PC-9 (cell line): ENCODE results near the gene USE1. TPM values are rescaled to one million over a fixed set of nuclear protein-coding genes. Genes with fewer than 3 reads are reported as not detected.
A peak's percentile ranks its signal among the peaks of the same experiment; 100 is the strongest.

ENCODE experiments used
- BruUV-seq: library from RNA; stranded (reverse); fragments of 400-500 nt; replicated peaks from 2 replicates; lab custom pipeline; 2021; lab: Mats Ljungman, UMichigan
- CTCF ChIA-PET: fragments of 300-600 bp; sonication (Branson Sonifier 250); formaldehyde crosslinking; loops from one replicate; lab custom pipeline; 2022; ENCODE audit warnings: antibody characterized with exemption; lab: Charles Lee
- POLR2A ChIA-PET: fragments of 300-600 bp; sonication (Branson Sonifier 250); formaldehyde crosslinking; loops from one replicate; lab custom pipeline; 2022; ENCODE audit warnings: antibody characterized with exemption; ENCODE audit not compliant: unreplicated experiment; lab: Charles Lee
- DNase-seq, 2 experiments: peaks; one replicate each; pipeline versions ENCODE4 v3.0.0 to v3.0.0-alpha.2; 2015 to 2022; ENCODE audit warnings: mixed read lengths in 1 of 2
- H2AFZ ChIP-seq: fragments of 200-600 bp; sonication (generic); 2 replicates; pipeline ENCODE4 v1.8.1; 2017; ENCODE audit warnings: antibody characterized with exemption
- H3F3A ChIP-seq: fragments of 200-600 bp; sonication (generic); 2 replicates; pipeline ENCODE4 v1.8.1; 2017; ENCODE audit warnings: antibody characterized with exemption, mild to moderate bottlenecking, low read depth; ENCODE audit not compliant: insufficient read depth
- H3K27ac ChIP-seq: fragments of 200-600 bp; sonication (generic); 2 replicates; pipeline ENCODE4 v1.6.1; 2016; ENCODE audit warnings: mixed run types
- H3K27me3 ChIP-seq: fragments of 200-600 bp; sonication (generic); 2 replicates; pipeline ENCODE4 v1.6.1; 2016; ENCODE audit warnings: low read depth, mixed run types; ENCODE audit not compliant: insufficient read depth
- H3K36me3 ChIP-seq: fragments of 200-600 bp; sonication (generic); 2 replicates; pipeline ENCODE4 v1.6.1; 2016; ENCODE audit warnings: low read depth, mixed run types
- H3K4me1 ChIP-seq: fragments of 200-600 bp; sonication (generic); replicated peaks from 2 replicates; pipeline ENCODE4 v1.6.1; 2016; ENCODE audit warnings: mixed run types; ENCODE audit not compliant: insufficient read depth
- H3K4me2 ChIP-seq: fragments of 200-600 bp; sonication (generic); 2 replicates; pipeline ENCODE4 v1.6.1; 2017; ENCODE audit warnings: mixed run types
- H3K4me3 ChIP-seq: fragments of 200-600 bp; sonication (generic); 2 replicates; pipeline ENCODE4 v1.6.1; 2016; ENCODE audit warnings: mixed run types
- H3K79me2 ChIP-seq: fragments of 200-600 bp; sonication (generic); 2 replicates; pipeline ENCODE4 v1.6.1; 2017; ENCODE audit warnings: low read depth, mixed run types
- H3K9me2 ChIP-seq: fragments of 200-600 bp; sonication (generic); 2 replicates; pipeline ENCODE4 v1.8.1; 2017; ENCODE audit warnings: mild to moderate bottlenecking; ENCODE audit not compliant: insufficient read depth
- H3K9me3 ChIP-seq: fragments of 200-600 bp; sonication (generic); 2 replicates; pipeline ENCODE4 v1.8.1; 2016; ENCODE audit warnings: low read depth; ENCODE audit not compliant: insufficient read depth
- H4K20me1 ChIP-seq: fragments of 200-600 bp; sonication (generic); 2 replicates; pipeline ENCODE4 v1.8.1; 2017; ENCODE audit not compliant: insufficient read depth
- EZH2 ChIP-seq: fragments of 200-600 bp; sonication (generic); IDR thresholded peaks from 2 replicates; pipeline ENCODE4 v1.8.0; 2017; ENCODE audit warnings: antibody characterized with exemption, low read depth
- intact Hi-C: fragments of 100-400 bp; cut with micrococcal nuclease; formaldehyde crosslinking; loops from one replicate; pipeline ENCODE4 v1.10.0; 2022; ENCODE audit not compliant: unreplicated experiment
- total RNA-seq: library from RNA; stranded (reverse); gene quantifications from 2 replicates; pipeline ENCODE4 v1.2.3, GENCODE V29; 2021
- TF ChIP-seq, protein P1 (sequence below): fragments of 200-600 bp; sonication (generic); conservative IDR thresholded peaks from 2 replicates; pipeline ENCODE4 v1.6.1; 2017; ENCODE audit warnings: mixed run types, antibody characterized with exemption, mild to moderate bottlenecking, moderate library complexity

The USE1 gene
- total RNA-seq, 1 experiment from 2014 or later, result 19.8 TPM

DNA sequence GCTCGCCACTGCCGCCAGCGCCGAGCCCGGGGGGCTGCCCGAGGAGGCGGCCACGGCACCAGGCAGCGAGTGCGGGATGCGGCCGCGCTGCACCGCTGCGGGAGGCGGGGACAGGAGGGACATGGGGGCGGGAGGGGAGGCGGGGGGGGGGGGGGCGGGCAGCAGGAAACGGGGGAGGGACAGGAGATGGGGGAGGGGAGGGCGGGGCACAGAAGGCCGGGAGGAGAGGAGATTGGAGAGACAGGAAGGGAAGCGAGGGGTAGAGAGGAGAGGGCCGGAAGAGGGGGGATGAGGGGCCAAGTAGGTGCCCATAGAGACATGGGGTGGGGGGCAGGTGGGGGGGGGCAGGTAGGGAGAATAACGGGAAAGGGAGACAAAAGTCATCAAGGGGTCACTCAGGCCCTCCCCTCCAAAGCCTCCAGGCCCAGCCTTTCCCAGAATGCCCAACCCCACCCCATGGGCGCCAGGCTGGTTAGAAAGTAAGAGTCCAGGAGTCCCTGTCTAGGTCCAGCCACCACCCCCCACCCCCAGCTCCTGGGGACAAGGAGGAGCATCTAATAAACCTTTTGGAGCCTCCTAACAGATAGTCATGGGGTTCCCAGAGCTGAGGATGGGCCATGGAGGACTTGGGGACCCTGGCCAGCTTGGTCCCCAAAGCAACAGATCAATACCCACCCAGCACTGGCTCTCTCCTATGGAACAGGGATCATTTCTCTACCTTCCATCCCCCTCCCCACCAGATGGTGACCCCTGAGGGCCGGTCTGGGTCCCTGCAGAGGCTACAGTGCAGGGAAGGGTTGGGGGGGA, 21.0 kb downstream of the USE1 start:
- peaks cover 69% of the 10 kb centered on the region for H3K79me2 ChIP-seq
- CTCF ChIA-PET, result no interaction called here
- peak overlapping the region; percentile 40; the same call in 1 of the 2 replicates for H3K4me3 ChIP-seq
- no peaks in the 10 kb centered on the region for H3K9me2 ChIP-seq
- H3K4me2 ChIP-seq, result peak overlapping the region; percentile 58; the same call in 1 of the 2 replicates
- peaks cover 66% of the 10 kb centered on the region for H4K20me1 ChIP-seq
- H3K4me1 ChIP-seq, result peaks cover 14% of the 10 kb centered on the region; the same call in 1 of the 2 replicates
- no peak overlapping the region for H2AFZ ChIP-seq
- TF ChIP-seq EZH2, result no peak
- TF ChIP-seq, protein P1, sequence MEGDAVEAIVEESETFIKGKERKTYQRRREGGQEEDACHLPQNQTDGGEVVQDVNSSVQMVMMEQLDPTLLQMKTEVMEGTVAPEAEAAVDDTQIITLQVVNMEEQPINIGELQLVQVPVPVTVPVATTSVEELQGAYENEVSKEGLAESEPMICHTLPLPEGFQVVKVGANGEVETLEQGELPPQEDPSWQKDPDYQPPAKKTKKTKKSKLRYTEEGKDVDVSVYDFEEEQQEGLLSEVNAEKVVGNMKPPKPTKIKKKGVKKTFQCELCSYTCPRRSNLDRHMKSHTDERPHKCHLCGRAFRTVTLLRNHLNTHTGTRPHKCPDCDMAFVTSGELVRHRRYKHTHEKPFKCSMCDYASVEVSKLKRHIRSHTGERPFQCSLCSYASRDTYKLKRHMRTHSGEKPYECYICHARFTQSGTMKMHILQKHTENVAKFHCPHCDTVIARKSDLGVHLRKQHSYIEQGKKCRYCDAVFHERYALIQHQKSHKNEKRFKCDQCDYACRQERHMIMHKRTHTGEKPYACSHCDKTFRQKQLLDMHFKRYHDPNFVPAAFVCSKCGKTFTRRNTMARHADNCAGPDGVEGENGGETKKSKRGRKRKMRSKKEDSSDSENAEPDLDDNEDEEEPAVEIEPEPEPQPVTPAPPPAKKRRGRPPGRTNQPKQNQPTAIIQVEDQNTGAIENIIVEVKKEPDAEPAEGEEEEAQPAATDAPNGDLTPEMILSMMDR, result no peak
- peaks cover 31% of the 10 kb centered on the region for H3K36me3 ChIP-seq
- intact Hi-C loops, result no loop called here
- DNase-seq, result peak; percentile 22 to 35
- no peaks in the 10 kb centered on the region for H3K9me3 ChIP-seq
- no peak overlapping the region for H3K27ac ChIP-seq
- peaks cover 70% of the 10 kb centered on the region for H3F3A ChIP-seq
- no TSS peak for BruUV-seq
- H3K27me3 ChIP-seq, result no peaks in the 10 kb centered on the region
- POLR2A ChIA-PET, result interaction anchor here (0.6 to 0.7 kb wide), 2 partner anchors 30 to 76 kb away, joined by 9 read pairs; no protein-coding TSS in a partner anchor

DNA sequence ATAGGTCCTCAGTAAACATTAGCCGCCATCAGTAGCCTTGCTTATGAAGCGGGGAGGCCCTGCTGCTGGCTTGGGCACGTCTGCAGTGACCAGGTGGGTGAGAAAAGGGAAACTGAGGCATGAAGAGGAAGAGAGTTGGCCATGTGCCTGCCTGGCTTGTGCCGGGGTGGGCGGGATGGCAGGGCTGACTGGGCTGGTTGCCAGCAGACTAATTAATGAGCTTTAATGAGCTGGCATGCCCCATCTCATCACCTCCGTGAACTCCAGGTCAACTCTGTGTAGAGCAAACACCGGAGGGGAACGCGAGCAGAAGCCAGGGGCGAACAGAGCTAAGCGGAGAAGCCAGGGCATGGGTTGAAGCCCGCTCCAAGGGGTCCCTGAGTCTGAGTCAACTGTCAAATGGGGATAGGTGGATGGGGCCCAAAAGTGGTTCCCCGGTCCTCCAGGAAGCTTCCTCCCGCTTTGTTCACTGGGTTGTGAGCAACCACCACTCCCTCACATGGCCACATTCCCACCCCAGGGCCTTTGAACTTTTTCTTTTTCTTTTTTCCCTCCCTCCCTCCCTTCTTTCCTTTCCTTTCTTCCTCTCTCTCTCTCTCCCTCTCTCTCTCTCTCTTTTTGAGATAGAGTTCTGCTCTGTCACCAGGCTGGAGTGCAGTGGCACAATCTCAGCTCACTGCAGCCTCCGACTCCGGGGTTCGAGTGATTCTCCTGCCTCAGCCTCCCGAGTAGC, 21.8 kb downstream of the USE1 start:
- intact Hi-C loops, result no loop called here
- TF ChIP-seq, protein P1, result no peak
- no peak for TF ChIP-seq EZH2
- ChIA-PET CTCF (no interaction called here), POLR2A (interaction anchor here (0.6 to 0.7 kb wide), 2 partner anchors 30 to 75 kb away, joined by 9 read pairs; no protein-coding TSS in a partner anchor)
- H3F3A ChIP-seq, result peaks cover 62% of the 10 kb centered on the region
- no peak overlapping the region for H3K4me3 ChIP-seq
- H3K27ac ChIP-seq, result no peak overlapping the region
- H3K9me3 ChIP-seq, result no peaks in the 10 kb centered on the region
- H4K20me1 ChIP-seq, result peaks cover 66% of the 10 kb centered on the region
- H2AFZ ChIP-seq, result no peak overlapping the region
- H3K36me3 ChIP-seq, result peaks cover 25% of the 10 kb centered on the region
- peaks cover 77% of the 10 kb centered on the region for H3K79me2 ChIP-seq
- DNase-seq, result no peak
- no TSS peak for BruUV-seq
- no peaks in the 10 kb centered on the region for H3K27me3 ChIP-seq
- peaks cover 22% of the 10 kb centered on the region for H3K4me1 ChIP-seq
- H3K4me2 ChIP-seq, result no peak overlapping the region
- H3K9me2 ChIP-seq, result no peaks in the 10 kb centered on the region
